HG03139 (cell line): ENCODE results near the gene BSX.

Experiments used
- ATAC-seq: cut with Tn5 transposase; IDR thresholded peaks from one replicate; pipeline ENCODE4 v1.9.1; 2021; ENCODE audit not compliant: unreplicated experiment

Gene BSX

GRCh38 chr11:122963961-122964360 is 17.7 kb downstream of the BSX start:
- no peak for ATAC-seq

GRCh38 chr11:122954455-122954854 is 27.2 kb downstream of the BSX start:
- no peak for ATAC-seq

- ATAC-seq, result no peak
Measured at GRCh38 chr11:122951211-122951610, 30.4 kb downstream of the BSX start.

GRCh38 chr11:122938557-122938956 is 43.1 kb downstream of the BSX start:
- ATAC-seq, result no peak

- ATAC-seq, result no peak
Measured at GRCh38 chr11:122937983-122938382, 43.7 kb downstream of the BSX start.

- no peak for ATAC-seq
Measured at GRCh38 chr11:122933416-122933815, 48.2 kb downstream of the BSX start.

GRCh38 chr11:122931510-122931909 is 50.1 kb downstream of the BSX start:
- ATAC-seq, result no peak
